NK-92 treated with Interleukin-12 subunit alpha and Interleukin-12 subunit beta, amount 100 ng/mL, for 24 hours (cell line): Measurements from ENCODE around the gene SLC38A3.

Experiments used
- DNase-seq: peaks from one replicate; lab custom pipeline; 2025; lab: John Stamatoyannopoulos, UW

The SLC38A3 gene

DNA sequence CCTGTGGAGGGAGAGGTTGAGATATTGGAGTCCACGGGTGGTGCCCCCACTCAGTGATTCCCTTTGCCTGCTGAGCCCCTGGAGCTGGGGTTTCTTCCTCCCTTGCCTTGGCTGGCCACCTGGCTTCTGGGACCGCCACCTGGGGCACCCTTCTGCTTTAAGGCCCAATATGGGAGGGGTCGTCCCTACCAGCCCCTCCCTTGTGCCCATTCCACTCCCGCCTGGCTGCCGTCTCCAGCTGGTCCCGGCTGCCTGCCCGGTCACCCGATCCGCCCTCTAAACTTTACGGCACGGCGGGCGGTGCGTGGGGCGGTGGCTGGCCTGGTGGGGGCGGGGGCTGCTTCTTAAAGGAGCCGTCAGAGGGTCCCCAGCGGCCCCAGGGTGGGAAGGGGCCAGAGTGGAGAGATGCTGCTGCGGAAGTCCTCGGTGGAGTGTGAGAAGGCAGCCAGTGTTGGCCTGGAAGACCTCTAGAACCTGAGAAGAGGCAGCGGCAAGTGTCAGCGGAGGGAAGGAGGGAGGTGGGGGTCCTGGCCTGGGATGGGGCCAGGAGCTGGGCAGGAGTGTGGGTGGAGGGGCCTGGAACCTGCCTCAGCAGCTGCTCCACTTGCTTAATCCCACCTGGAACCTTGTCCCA is 62.3 kb downstream of the SLC38A3 start:
- DNase-seq = no peak

DNA sequence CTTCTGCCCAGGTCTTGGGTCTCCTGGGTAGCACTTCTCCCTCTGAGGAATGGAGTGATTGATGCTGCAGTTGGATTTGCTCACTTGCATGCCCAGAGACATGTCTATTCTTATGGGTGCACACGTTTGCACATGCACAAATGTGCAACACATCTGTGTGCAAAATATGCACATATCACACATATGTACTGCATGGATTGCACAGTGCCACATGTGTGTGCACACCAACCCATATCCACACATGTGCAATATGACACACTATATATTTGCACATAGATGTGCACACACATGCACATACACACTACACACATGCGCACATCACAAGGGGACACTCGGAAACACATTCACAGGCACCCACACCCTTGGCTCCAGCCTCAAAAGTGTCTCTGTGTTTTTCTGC is 63.2 kb downstream of the SLC38A3 start:
- DNase-seq = no peak

DNA sequence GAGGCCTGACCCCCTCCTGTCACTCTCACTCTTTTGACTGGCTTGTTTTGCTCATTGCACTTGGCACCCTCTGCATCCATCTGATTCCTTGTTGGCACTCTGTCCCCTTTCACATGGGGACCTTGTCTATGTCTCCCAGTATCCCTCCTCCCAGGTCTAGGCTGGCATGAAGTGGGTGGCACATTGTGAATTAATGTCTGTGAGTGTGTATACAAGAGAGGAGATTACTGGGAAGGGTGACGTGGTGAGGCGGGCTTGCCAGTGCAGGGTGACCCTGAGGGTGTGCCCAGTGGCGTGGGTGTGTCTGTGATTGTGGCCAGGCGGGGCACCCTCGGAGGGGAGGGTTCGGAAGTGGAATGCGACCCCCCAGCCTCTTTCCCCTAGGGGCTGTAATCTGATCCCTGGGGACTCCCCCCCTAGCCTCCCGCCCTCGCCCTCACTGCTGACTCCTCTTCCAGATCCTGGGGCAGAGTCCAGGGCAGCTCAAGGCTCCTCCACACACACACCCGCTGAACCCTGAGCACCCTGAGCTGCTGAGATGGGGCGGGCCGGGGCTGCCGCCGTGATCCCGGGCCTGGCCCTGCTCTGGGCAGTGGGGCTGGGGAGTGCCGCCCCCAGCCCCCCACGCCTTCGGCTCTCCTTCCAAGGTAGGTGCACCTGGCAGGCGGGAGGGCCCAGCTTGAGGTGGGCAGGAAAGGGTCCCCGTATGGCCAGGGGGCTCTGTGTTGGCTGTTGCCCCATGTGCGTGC is 63.8 kb downstream of the SLC38A3 start, which contains the start of gene SEMA3B:
Gene SEMA3B, plus strand, starts transcription at position 445 of the 749 bp plus-strand sequence. Its CDS starts 94 bp downstream, at position 539.
- DNase-seq = no peak

- no peak for DNase-seq
Observed at GRCh38 chr3:50269460-50269859, 64.4 kb downstream of the SLC38A3 start.

DNA sequence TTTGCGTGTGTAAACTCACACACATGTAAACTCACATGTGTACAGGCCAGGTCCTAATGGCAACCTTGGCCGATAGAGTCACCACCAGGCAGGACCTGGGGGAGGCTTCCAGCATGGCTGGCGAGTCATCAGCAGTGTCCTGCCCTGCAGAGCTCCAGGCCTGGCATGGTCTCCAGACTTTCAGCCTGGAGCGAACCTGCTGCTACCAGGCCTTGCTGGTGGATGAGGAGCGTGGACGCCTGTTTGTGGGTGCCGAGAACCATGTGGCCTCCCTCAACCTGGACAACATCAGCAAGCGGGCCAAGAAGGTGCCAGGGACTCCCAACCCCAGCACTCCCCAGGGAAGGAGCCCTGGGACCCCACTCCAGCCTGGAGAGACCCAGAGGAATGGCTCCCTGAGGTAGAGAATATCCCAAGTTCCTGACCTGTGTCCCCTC is 64.9 kb downstream of the SLC38A3 start:
- no peak for DNase-seq

- DNase-seq = no peak
Observed at GRCh38 chr3:50270422-50271224, 65.6 kb downstream of the SLC38A3 start.
